ENCODE measurements around the gene ENDOV. TPM values are rescaled to one million over a fixed set of nuclear protein-coding genes. Genes with fewer than 3 reads are reported as not detected.

The ENDOV gene
- total RNA-seq, 2 donors from 2014 or later, result 8.3 to 17.5 TPM

GRCh38 chr17:80486692-80487091 is 71.7 kb downstream of the ENDOV start:
- no peaks in the 10 kb centered on the region for H3K9me3 ChIP-seq
- H3K36me3 ChIP-seq (replicated peaks in 1 of 2; ENCODE audit: insufficient read depth in 1 of 2, low read depth in 2 of 2), result no peaks in the 10 kb centered on the region
- intact Hi-C loops (cut with DNase I), result no loop called here
- TF ChIP-seq POLR2A (IDR thresholded peaks at IDR 0.05) (no peak), CTCF (IDR thresholded peaks at IDR 0.05) (no peak)
- H3K27ac ChIP-seq, result no peak overlapping the region
- peaks cover 0 to 5% of the 10 kb centered on the region in 2 donors for H3K27me3 ChIP-seq
- H3K4me3 ChIP-seq, result no peak overlapping the region
- DNase-seq (no peak), ATAC-seq (no peak)
- 26 to 37% methylated on average over 12 to 17 of the region's 17 CpGs for WGBS, 2 donors
- no peaks in the 10 kb centered on the region for H3K4me1 ChIP-seq

- TF ChIP-seq POLR2A (IDR thresholded peaks at IDR 0.05) (no peak), CTCF (IDR thresholded peaks at IDR 0.05) (no peak)
- Histone ChIP-seq H3K27ac (no peak overlapping the region), H3K4me1 (no peaks in the 10 kb centered on the region), H3K4me3 (no peak overlapping the region), H3K27me3 (peaks cover 0 to 5% of the 10 kb centered on the region in 2 donors), H3K36me3 (replicated peaks in 1 of 2; ENCODE audit: insufficient read depth in 1 of 2, low read depth in 2 of 2) (no peaks in the 10 kb centered on the region), H3K9me3 (no peaks in the 10 kb centered on the region)
- no peak for DNase-seq
- intact Hi-C loops (cut with DNase I), result no loop called here
- ATAC-seq, result no peak
- 38 to 43% methylated on average over 7 of the region's 7 CpGs for WGBS, 2 donors
These were observed 72.5 kb downstream of the ENDOV start for GRCh38 chr17:80487511-80487910.

Small RNAs within 50 kb of the gene (microRNA-seq; reads per million reads assigned to microRNA genes)
- 0 reads per million in 2 donors for gene MIR4730 (ENCODE audit: borderline number of aligned reads in 2 of 2, borderline replicate concordance in 2 of 2)

Small RNAs within 50 kb of the gene (small RNA-seq; reads per million reads assigned to genes)
- not detected for gene MIR4730

Other genes starting within 250 kb of the ENDOV start
- gene CARD14, start 245.1 kb upstream of the ENDOV start, total RNA-seq, result not detected
- 10 to 100 TPM; 29.6 to 42.8 TPM for gene SGSH, start 194.8 kb upstream of the ENDOV start, total RNA-seq
- gene SLC26A11, start 194.7 kb upstream of the ENDOV start, total RNA-seq, result 10 to 100 TPM in 1 of 2 donors, 1 to 10 TPM in 1; 7.5 to 11.5 TPM
- 10 to 100 TPM; 60.7 to 69.5 TPM for gene RNF213, start 154.3 kb upstream of the ENDOV start, total RNA-seq
- under 1 TPM in 1 of 2 donors, not detected in 1; 0.26 TPM for gene NPTX1, start 61.4 kb downstream of the ENDOV start, total RNA-seq
- 10 to 100 TPM; 22.3 to 34.3 TPM for gene RPTOR, start 129.7 kb downstream of the ENDOV start, total RNA-seq

Data from body of pancreas (tissue), 4 donors.